ENCODE measurements around the gene AATK.

Gene AATK

GRCh38 chr17:81181811-81182185 lies 15.8 kb upstream of the AATK start:
- DNase-seq (ENCODE audit: low read depth in 2 of 2, low spot score in 1 of 2), result no peak

GRCh38 chr17:81180836-81181810 lies 15.1 kb upstream of the AATK start:
- no peak for DNase-seq (ENCODE audit: low read depth in 2 of 2, low spot score in 1 of 2)

GRCh38 chr17:81179861-81180260 lies 13.8 kb upstream of the AATK start:
- DNase-seq (ENCODE audit: low read depth in 2 of 2, low spot score in 1 of 2), result no peak

- no peak for DNase-seq (ENCODE audit: low read depth in 2 of 2, low spot score in 1 of 2)
These were observed 13.2 kb upstream of the AATK start for GRCh38 chr17:81179220-81179619.

GRCh38 chr17:81178136-81179091 lies 12.4 kb upstream of the AATK start:
- DNase-seq (ENCODE audit: low read depth in 2 of 2, low spot score in 1 of 2), result no peak

GRCh38 chr17:81176666-81177065 lies 10.6 kb upstream of the AATK start:
- DNase-seq (ENCODE audit: low read depth in 2 of 2, low spot score in 1 of 2), result no peak

- DNase-seq (ENCODE audit: low read depth in 2 of 2, low spot score in 1 of 2), result no peak
These were observed 7.7 kb upstream of the AATK start for GRCh38 chr17:81173762-81174155.

- no peak for DNase-seq (ENCODE audit: low read depth in 2 of 2, low spot score in 1 of 2)
These were observed 7.2 kb upstream of the AATK start for GRCh38 chr17:81173052-81173761.

GRCh38 chr17:81171941-81172340 lies 5.9 kb upstream of the AATK start:
- DNase-seq (ENCODE audit: low read depth in 2 of 2, low spot score in 1 of 2), result no peak

GRCh38 chr17:81170727-81171494 lies 4.9 kb upstream of the AATK start:
- no peak for DNase-seq (ENCODE audit: low read depth in 2 of 2, low spot score in 1 of 2)

- DNase-seq (ENCODE audit: low read depth in 2 of 2, low spot score in 1 of 2), result no peak
These were observed 3.9 kb upstream of the AATK start for GRCh38 chr17:81169870-81170309.

- no peak for DNase-seq (ENCODE audit: low read depth in 2 of 2, low spot score in 1 of 2)
These were observed 1.6 kb upstream of the AATK start for GRCh38 chr17:81167638-81168037.

- no peak for DNase-seq (ENCODE audit: low read depth in 2 of 2, low spot score in 1 of 2)
These were observed 1.1 kb upstream of the AATK start for GRCh38 chr17:81167194-81167524.

- no peak for DNase-seq (ENCODE audit: low read depth in 2 of 2, low spot score in 1 of 2)
These were observed 582 bp downstream of the AATK start, which contains the start of gene PVALEF for GRCh38 chr17:81165246-81166032. Gene PVALEF, plus strand, starts transcription at chr17:81165507. Its CDS starts 15,720 bp downstream, at chr17:81181227.

- no peak for DNase-seq (ENCODE audit: low read depth in 2 of 2, low spot score in 1 of 2)
These were observed 1.4 kb downstream of the AATK start for GRCh38 chr17:81164371-81165245.

GRCh38 chr17:81163703-81164370 lies 2.2 kb downstream of the AATK start:
- DNase-seq (ENCODE audit: low read depth in 2 of 2, low spot score in 1 of 2), result no peak

- DNase-seq (ENCODE audit: low read depth in 2 of 2, low spot score in 1 of 2), result no peak
These were observed 2.8 kb downstream of the AATK start for GRCh38 chr17:81163051-81163695.

GRCh38 chr17:81162491-81162890 lies 3.5 kb downstream of the AATK start:
- DNase-seq (ENCODE audit: low read depth in 2 of 2, low spot score in 1 of 2), result no peak
